Activated B cell treated with CpG ODN at 0.5 μM for 24 hours (primary cell): ENCODE results near the gene TMEM108. TPM values are rescaled to one million over a fixed set of nuclear protein-coding genes. Genes with fewer than 3 reads are reported as not detected.
A peak's percentile ranks its signal among the peaks of the same experiment; 100 is the strongest.

Experiments used
- ATAC-seq: fragments of 200-7000 bp; cut with Tn5 transposase; one replicate; pipeline ENCODE4 v1.10.0; 2021; ENCODE audit warnings: low read depth, mild to moderate bottlenecking, moderate library complexity
- CTCF ChIA-PET: fragments of 350-600 bp; sonication (Branson Sonifier 250); formaldehyde crosslinking; loops from one replicate; lab custom pipeline; 2021; ENCODE audit warnings: antibody characterized with exemption; lab: Charles Lee
- POLR2A ChIA-PET: fragments of 350-600 bp; sonication (Branson Sonifier 250); formaldehyde crosslinking; loops from one replicate; lab custom pipeline; 2021; ENCODE audit warnings: antibody characterized with exemption; lab: Charles Lee
- DNase-seq: peaks from one replicate; pipeline ENCODE4 v3.0.0; 2022
- H3K27ac Mint-ChIP-seq: one replicate; pipeline ENCODE4 v1.8.0; 2020; ENCODE audit warnings: mixed read lengths
- H3K27me3 Mint-ChIP-seq: one replicate; pipeline ENCODE4 v1.8.0; 2021; ENCODE audit warnings: mixed read lengths
- H3K36me3 Mint-ChIP-seq: one replicate; pipeline ENCODE4 v1.8.0; 2021; ENCODE audit warnings: low read depth, mixed read lengths
- H3K4me1 Mint-ChIP-seq: one replicate; pipeline ENCODE4 v1.8.0; 2021; ENCODE audit warnings: mixed read lengths
- H3K4me3 Mint-ChIP-seq: one replicate; pipeline ENCODE4 v1.8.0; 2020; ENCODE audit warnings: mild to moderate bottlenecking, mixed read lengths
- H3K9me3 Mint-ChIP-seq: one replicate; pipeline ENCODE4 v1.8.0; 2020; ENCODE audit warnings: mixed read lengths
- CTCF ChIP-seq: fragments of 200-600 bp; IDR thresholded peaks from one replicate; pipeline ENCODE4 v1.8.0; 2022; ENCODE audit warnings: antibody characterized with exemption, mild to moderate bottlenecking
- intact Hi-C: fragments of 100-400 bp; cut with micrococcal nuclease; formaldehyde crosslinking; loops from one replicate; pipeline ENCODE4 v1.15.1; 2024
- total RNA-seq: library from RNA; stranded (reverse); gene quantifications from 2 replicates; pipeline ENCODE4 v1.2.3, GENCODE V29; 2022

Gene TMEM108
- total RNA-seq, 1 donor from 2014 or later, result not detected

DNA sequence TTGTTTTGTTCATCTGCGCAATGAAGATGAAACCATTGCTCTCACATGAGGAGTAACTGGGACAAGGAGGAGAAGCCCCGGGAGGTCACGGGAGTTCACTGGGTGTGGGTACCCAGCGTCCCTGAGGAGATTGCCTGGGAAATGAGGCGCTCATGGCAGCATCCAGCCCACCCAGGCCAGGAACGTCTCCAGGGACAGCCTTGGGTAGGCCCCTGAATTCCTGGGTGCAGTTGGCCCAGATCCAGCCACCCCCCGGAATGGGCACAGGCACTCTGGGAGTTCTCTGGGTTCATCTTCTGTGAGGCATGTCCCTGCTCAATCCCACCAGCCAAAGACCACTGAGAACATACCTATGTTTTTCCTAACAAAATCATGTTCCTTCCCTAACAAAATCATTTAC, 380.2 kb downstream of the TMEM108 start:
- Mint-ChIP-seq H3K4me1 (peaks cover 3% of the 10 kb centered on the region), H3K36me3 (no peaks in the 10 kb centered on the region), H3K27me3 (no peaks in the 10 kb centered on the region), H3K4me3 (no peak overlapping the region), H3K9me3 (no peaks in the 10 kb centered on the region), H3K27ac (no peak overlapping the region)
- intact Hi-C loops, result no loop called here
- ATAC-seq (no peak), DNase-seq (no peak)
- no peak for TF ChIP-seq CTCF
- ChIA-PET POLR2A (no interaction called here), CTCF (no interaction called here)

- intact Hi-C loops, result no loop called here
- ChIA-PET POLR2A (no interaction called here), CTCF (interaction anchor here (1.2 kb wide), 1 partner anchor 693 kb away, joined by 3 read pairs; no protein-coding TSS in a partner anchor)
- Mint-ChIP-seq H3K4me1 (peaks cover 7% of the 10 kb centered on the region), H3K27ac (no peak overlapping the region), H3K36me3 (no peaks in the 10 kb centered on the region), H3K9me3 (no peaks in the 10 kb centered on the region), H3K4me3 (no peak overlapping the region), H3K27me3 (no peaks in the 10 kb centered on the region)
- no peak for TF ChIP-seq CTCF
- DNase-seq (no peak), ATAC-seq (no peak)
These were observed 381.1 kb downstream of the TMEM108 start for GRCh38 chr3:133419151-133419909.

DNA sequence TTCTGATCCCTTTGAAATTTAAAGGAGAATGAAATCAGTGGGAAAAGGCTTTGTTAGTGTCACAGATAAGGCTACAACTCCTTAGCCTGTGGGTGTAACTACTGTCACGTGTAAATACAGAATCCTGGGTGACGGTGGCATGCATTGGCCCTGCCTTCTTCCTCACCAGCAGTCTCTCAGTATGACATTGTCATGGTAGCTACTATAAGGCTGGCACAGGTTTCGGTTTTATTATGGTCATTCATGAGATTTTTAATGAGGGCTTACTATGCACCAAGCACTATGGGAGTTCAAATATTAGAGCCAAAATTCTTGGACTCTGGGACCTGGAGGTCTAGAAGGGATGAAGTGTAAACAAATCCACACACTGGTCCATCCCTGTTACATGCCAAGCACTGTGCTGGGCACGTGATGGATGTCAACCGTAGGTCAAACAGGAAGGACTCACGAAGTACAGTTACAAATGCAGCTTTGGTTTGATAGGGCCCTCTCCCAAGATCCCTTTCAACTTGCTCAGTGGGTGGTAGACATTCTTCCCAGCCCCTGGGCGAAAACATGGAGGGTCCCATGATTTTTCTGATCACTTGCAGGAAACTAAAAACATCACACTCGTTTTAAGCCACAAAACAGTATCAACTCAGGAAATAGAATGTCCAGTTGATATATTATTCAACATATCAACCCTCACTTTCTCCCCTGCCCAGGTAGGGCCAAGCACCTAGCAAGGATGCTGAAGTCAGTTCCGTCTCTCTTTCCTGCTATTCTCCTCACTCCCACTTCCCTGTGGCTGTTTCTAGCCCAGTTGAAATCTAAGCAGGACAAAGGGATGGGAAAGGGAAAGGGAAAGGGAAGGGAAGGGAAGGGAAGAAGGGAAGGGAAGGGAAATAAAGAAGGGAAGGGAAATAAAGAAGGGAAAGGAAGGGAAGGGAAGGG, 387.0 kb downstream of the TMEM108 start:
- H3K27ac Mint-ChIP-seq, result peak overlapping the region; percentile 79
- peak; percentile 51 for ATAC-seq
- H3K9me3 Mint-ChIP-seq, result no peaks in the 10 kb centered on the region
- no peak for DNase-seq
- POLR2A ChIA-PET, result interaction anchor here (0.7 to 3.8 kb wide), 4 partner anchors 142 to 699 kb away, joined by 3 to 33 read pairs (median 8); partner anchors contain the start of gene CDV3
- H3K4me1 Mint-ChIP-seq, result peaks cover 15% of the 10 kb centered on the region
- H3K27me3 Mint-ChIP-seq, result no peaks in the 10 kb centered on the region
- intact Hi-C loops, result loop anchor here (2.0 to 10.0 kb wide), 8 partner anchors 50 to 1010 kb away; partner anchors contain the start of genes ACAD11, DNAJC13, SRPRB and TOPBP1
- TF ChIP-seq CTCF, result no peak
- no peak overlapping the region for H3K4me3 Mint-ChIP-seq
- H3K36me3 Mint-ChIP-seq, result no peaks in the 10 kb centered on the region
- CTCF ChIA-PET, result interaction anchor here (1.5 to 1.9 kb wide), 3 partner anchors 12 to 699 kb away, joined by 7 to 22 read pairs (median 7); no protein-coding TSS in a partner anchor

DNA sequence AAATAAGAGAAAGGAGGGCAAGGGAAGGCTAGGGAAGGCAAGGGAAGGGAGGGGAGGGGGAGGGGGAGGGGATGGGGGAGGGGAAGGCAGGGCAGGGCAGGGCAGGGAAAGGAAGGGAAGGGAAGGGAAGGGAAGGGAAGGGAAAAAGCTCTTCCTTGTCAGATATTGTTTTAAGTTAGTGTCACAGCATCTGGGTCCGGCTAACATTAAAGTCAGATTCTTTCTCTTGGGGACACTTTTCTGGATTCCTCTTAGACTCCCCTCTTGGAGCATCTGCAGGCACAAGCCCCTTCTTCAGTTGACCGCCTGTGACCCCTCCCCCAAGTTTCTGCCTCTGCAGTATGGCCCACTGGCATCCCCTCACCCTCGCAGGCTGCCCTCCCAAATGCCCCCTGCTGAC, 387.7 kb downstream of the TMEM108 start:
- H3K27ac Mint-ChIP-seq, result no peak overlapping the region
- CTCF ChIA-PET, result no interaction called here
- H3K9me3 Mint-ChIP-seq, result no peaks in the 10 kb centered on the region
- H3K4me1 Mint-ChIP-seq, result peaks cover 15% of the 10 kb centered on the region
- no peak for DNase-seq
- H3K27me3 Mint-ChIP-seq, result no peaks in the 10 kb centered on the region
- ATAC-seq, result no peak
- no peak for TF ChIP-seq CTCF
- POLR2A ChIA-PET, result interaction anchor here (2.3 to 3.8 kb wide), 2 partner anchors 141 to 148 kb away, joined by 6 to 33 read pairs; partner anchors contain the start of gene CDV3
- intact Hi-C loops, result loop anchor here (2.0 to 10.0 kb wide), 5 partner anchors 49 to 1011 kb away; partner anchors contain the start of genes DNAJC13, SRPRB and TOPBP1
- H3K4me3 Mint-ChIP-seq, result no peak overlapping the region
- H3K36me3 Mint-ChIP-seq, result no peaks in the 10 kb centered on the region
